Measurements from ENCODE around the gene KCNE4. TPM values are rescaled to one million over a fixed set of nuclear protein-coding genes. Genes with fewer than 3 reads are reported as not detected.

Gene KCNE4
- total and polyA plus RNA-seq, 4 donors: 0.19 to 0.42 (median 0.31) TPM

- H3K9ac ChIP-seq (ENCODE audit: low read depth in 1 of 2, low read length in 2 of 2): no peak overlapping the region
- no peak for TF ChIP-seq EGR1 (IDR thresholded peaks at IDR 0.05; ENCODE audit: low read depth in 2 of 2)
- TF ChIP-seq SP1 (IDR thresholded peaks at IDR 0.05): no peak
- no peak for TF ChIP-seq RAD21 (IDR thresholded peaks at IDR 0.05)
- no peak for TF ChIP-seq GABPA (IDR thresholded peaks at IDR 0.05 in 1 of 2, conservative IDR thresholded peaks at IDR 0.05 in 1 of 2)
- TF ChIP-seq ATF3 (IDR thresholded peaks at IDR 0.05): no peak
- WGBS: 57% methylated on average over 3 of the region's 3 CpGs
- H3K27ac ChIP-seq (ENCODE audit: low read depth in 1 of 2, low read length in 2 of 2): no peak overlapping the region
- no peaks in the 10 kb centered on the region for H3K9me3 ChIP-seq (ENCODE audit: control insufficient read depth in 4 of 4, low read length in 3 of 4)
- H3K27me3 ChIP-seq (ENCODE audit: control insufficient read depth in 4 of 4, insufficient read depth in 4 of 4, low read length in 3 of 4): peaks cover 0 to 7% (median 0%) of the 10 kb centered on the region in 4 donors
- no peaks in the 10 kb centered on the region for H3K36me3 ChIP-seq (ENCODE audit: control insufficient read depth in 4 of 4, insufficient read depth in 3 of 4, low read depth in 1 of 4, low read length in 3 of 4)
- H3K4me1 ChIP-seq (ENCODE audit: control insufficient read depth in 4 of 4, insufficient read depth in 4 of 4, low read length in 3 of 4): no peaks in the 10 kb centered on the region
- no peak for DNase-seq (ENCODE audit: low spot score)
- H3K4me3 ChIP-seq (ENCODE audit: low read depth in 1 of 3, low read length in 3 of 3): no peak overlapping the region
Observed at GRCh38 chr2:223088866-223089265, 36.9 kb downstream of the KCNE4 start.

GRCh38 chr2:223090039-223090438 is 38.0 kb downstream of the KCNE4 start:
- Histone ChIP-seq H3K9me3 (ENCODE audit: control insufficient read depth in 4 of 4, low read length in 3 of 4) (no peaks in the 10 kb centered on the region), H3K4me1 (ENCODE audit: control insufficient read depth in 4 of 4, insufficient read depth in 4 of 4, low read length in 3 of 4) (no peaks in the 10 kb centered on the region), H3K36me3 (ENCODE audit: control insufficient read depth in 4 of 4, insufficient read depth in 3 of 4, low read depth in 1 of 4, low read length in 3 of 4) (no peaks in the 10 kb centered on the region), H3K27ac (ENCODE audit: low read depth in 1 of 2, low read length in 2 of 2) (no peak overlapping the region), H3K9ac (ENCODE audit: low read depth in 1 of 2, low read length in 2 of 2) (no peak overlapping the region), H3K27me3 (ENCODE audit: control insufficient read depth in 4 of 4, insufficient read depth in 4 of 4, low read length in 3 of 4) (peaks cover 0 to 7% (median 0%) of the 10 kb centered on the region in 4 donors), H3K4me3 (ENCODE audit: low read depth in 1 of 3, low read length in 3 of 3) (no peak overlapping the region)
- no peak for DNase-seq (ENCODE audit: low spot score)
- TF ChIP-seq JUND (IDR thresholded peaks at IDR 0.05) (no peak), RAD21 (IDR thresholded peaks at IDR 0.05) (no peak), HNF4G (IDR thresholded peaks at IDR 0.05) (no peak), MAX (IDR thresholded peaks at IDR 0.05) (no peak), HNF4A (conservative IDR thresholded peaks at IDR 0.05) (no peak), EGR1 (IDR thresholded peaks at IDR 0.05; ENCODE audit: low read depth in 2 of 2) (no peak), NR2F2 (IDR thresholded peaks at IDR 0.05) (no peak), FOXA1 (IDR thresholded peaks at IDR 0.05) (no peak), TAF1 (conservative IDR thresholded peaks at IDR 0.05) (no peak), SP1 (IDR thresholded peaks at IDR 0.05) (no peak), YY1 (IDR thresholded peaks at IDR 0.05) (no peak), GABPA (IDR thresholded peaks at IDR 0.05 in 1 of 2, conservative IDR thresholded peaks at IDR 0.05 in 1 of 2) (no peak), CTCF (IDR thresholded peaks at IDR 0.05; ENCODE audit: low read depth, low read length, missing input control) (no peak), FOXA2 (IDR thresholded peaks at IDR 0.05) (no peak), RXRA (IDR thresholded peaks at IDR 0.05) (no peak), REST (IDR thresholded peaks at IDR 0.05) (no peak), ATF3 (IDR thresholded peaks at IDR 0.05) (no peak)
- TF ChIP-seq, protein P1, sequence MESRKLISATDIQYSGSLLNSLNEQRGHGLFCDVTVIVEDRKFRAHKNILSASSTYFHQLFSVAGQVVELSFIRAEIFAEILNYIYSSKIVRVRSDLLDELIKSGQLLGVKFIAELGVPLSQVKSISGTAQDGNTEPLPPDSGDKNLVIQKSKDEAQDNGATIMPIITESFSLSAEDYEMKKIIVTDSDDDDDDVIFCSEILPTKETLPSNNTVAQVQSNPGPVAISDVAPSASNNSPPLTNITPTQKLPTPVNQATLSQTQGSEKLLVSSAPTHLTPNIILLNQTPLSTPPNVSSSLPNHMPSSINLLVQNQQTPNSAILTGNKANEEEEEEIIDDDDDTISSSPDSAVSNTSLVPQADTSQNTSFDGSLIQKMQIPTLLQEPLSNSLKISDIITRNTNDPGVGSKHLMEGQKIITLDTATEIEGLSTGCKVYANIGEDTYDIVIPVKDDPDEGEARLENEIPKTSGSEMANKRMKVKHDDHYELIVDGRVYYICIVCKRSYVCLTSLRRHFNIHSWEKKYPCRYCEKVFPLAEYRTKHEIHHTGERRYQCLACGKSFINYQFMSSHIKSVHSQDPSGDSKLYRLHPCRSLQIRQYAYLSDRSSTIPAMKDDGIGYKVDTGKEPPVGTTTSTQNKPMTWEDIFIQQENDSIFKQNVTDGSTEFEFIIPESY (IDR thresholded peaks at IDR 0.05): no peak
- WGBS: 83% methylated on average over 5 of the region's 5 CpGs

Measured in liver (tissue), 9 donors.